Fibroblast of the conjunctiva (primary cell): ENCODE measurements around the gene KPTN.

Experiments used
- DNase-seq: peaks from one replicate; pipeline ENCODE4 v3.0.0-alpha.2; 2010; ENCODE audit warnings: low read depth

KPTN gene

GRCh38 chr19:47483800-47484690 lies at the start of gene KPTN:
TSS of gene KPTN (minus strand) at chr19:47484219. CDS start at chr19:47484160, 59 bp downstream.
- DNase-seq: peak; percentile 82

GRCh38 chr19:47531640-47532387 lies 47.8 kb upstream of the KPTN start:
- no peak for DNase-seq

GRCh38 chr19:47529018-47529742 lies 45.2 kb upstream of the KPTN start:
- no peak for DNase-seq

GRCh38 chr19:47526798-47527197 lies 42.8 kb upstream of the KPTN start:
- DNase-seq: no peak

- DNase-seq: no peak
Observed at GRCh38 chr19:47523473-47523872, 39.5 kb upstream of the KPTN start.

- no peak for DNase-seq
Observed at GRCh38 chr19:47521473-47522180, 37.6 kb upstream of the KPTN start.

- no peak for DNase-seq
Observed at GRCh38 chr19:47520839-47521238, 36.8 kb upstream of the KPTN start.

GRCh38 chr19:47520343-47520806 lies 36.4 kb upstream of the KPTN start:
- no peak for DNase-seq

GRCh38 chr19:47518854-47519253 lies 34.8 kb upstream of the KPTN start:
- DNase-seq: no peak

- no peak for DNase-seq
Observed at GRCh38 chr19:47518139-47518538, 34.1 kb upstream of the KPTN start.

GRCh38 chr19:47514869-47515588 lies 31.0 kb upstream of the KPTN start, which contains the start of gene NAPA:
TSS of gene NAPA (minus strand) at chr19:47515063. CDS start at chr19:47514940, 123 bp downstream.
- DNase-seq: peak; percentile 100

GRCh38 chr19:47514151-47514868 lies 30.3 kb upstream of the KPTN start:
- DNase-seq: no peak

GRCh38 chr19:47512948-47513319 lies 28.9 kb upstream of the KPTN start:
- DNase-seq: no peak

- peak; percentile 30 for DNase-seq
Observed at GRCh38 chr19:47512183-47512947, 28.3 kb upstream of the KPTN start.

GRCh38 chr19:47511681-47512080 lies 27.7 kb upstream of the KPTN start:
- peak; percentile 20 for DNase-seq

- no peak for DNase-seq
Observed at GRCh38 chr19:47511128-47511517, 27.1 kb upstream of the KPTN start.

- no peak for DNase-seq
Observed at GRCh38 chr19:47510516-47511127, 26.6 kb upstream of the KPTN start.

- no peak for DNase-seq
Observed at GRCh38 chr19:47509973-47510372, 26.0 kb upstream of the KPTN start.
